CD4-positive, alpha-beta T cell treated with Interleukin-1 beta for 1 hour (primary cell): ENCODE results near the gene KCNJ12.

ENCODE experiments used
- DNase-seq, 2 donors: peaks; one replicate each; pipeline ENCODE4 v3.0.0-alpha.2; 2020 to 2022

Gene KCNJ12

GRCh38 chr17:21370430-21370829 lies 5.7 kb upstream of the KCNJ12 start:
- DNase-seq = no peak

GRCh38 chr17:21371511-21372081 lies 4.6 kb upstream of the KCNJ12 start:
- no peak for DNase-seq

GRCh38 chr17:21372256-21372954 lies 3.8 kb upstream of the KCNJ12 start:
- no peak for DNase-seq

GRCh38 chr17:21373036-21373435 lies 3.1 kb upstream of the KCNJ12 start:
- DNase-seq = no peak

GRCh38 chr17:21373696-21374440 lies 2.3 kb upstream of the KCNJ12 start:
- no peak for DNase-seq

GRCh38 chr17:21374441-21375161 lies 1.6 kb upstream of the KCNJ12 start:
- DNase-seq = no peak

GRCh38 chr17:21375162-21375560 lies 996 bp upstream of the KCNJ12 start:
- no peak for DNase-seq

GRCh38 chr17:21375757-21376080 lies 438 bp upstream of the KCNJ12 start:
- no peak for DNase-seq

- no peak for DNase-seq
Measured at GRCh38 chr17:21376759-21377690, 868 bp downstream of the KCNJ12 start.

- no peak for DNase-seq
Measured at GRCh38 chr17:21377705-21378396, 1.7 kb downstream of the KCNJ12 start.

GRCh38 chr17:21378553-21378952 lies 2.4 kb downstream of the KCNJ12 start:
- DNase-seq = no peak

- no peak for DNase-seq
Measured at GRCh38 chr17:21379080-21379711, 3.0 kb downstream of the KCNJ12 start.

GRCh38 chr17:21380659-21381058 lies 4.5 kb downstream of the KCNJ12 start:
- no peak for DNase-seq

GRCh38 chr17:21381076-21381706 lies 5.0 kb downstream of the KCNJ12 start:
- no peak for DNase-seq

GRCh38 chr17:21382560-21383495 lies 6.7 kb downstream of the KCNJ12 start:
- no peak for DNase-seq

GRCh38 chr17:21385281-21385845 lies 9.2 kb downstream of the KCNJ12 start:
- DNase-seq = no peak

- DNase-seq = no peak
Measured at GRCh38 chr17:21387616-21388015, 11.5 kb downstream of the KCNJ12 start.

- DNase-seq = no peak
Measured at GRCh38 chr17:21388066-21388465, 11.9 kb downstream of the KCNJ12 start.

- DNase-seq = no peak
Measured at GRCh38 chr17:21388944-21389343, 12.8 kb downstream of the KCNJ12 start.
